Kidney capillary endothelial cell (primary cell): ENCODE data around the gene COL3A1.

Source experiments
- DNase-seq: peaks from one replicate; pipeline ENCODE4 v3.0.0-alpha.2; 2018; ENCODE audit warnings: low spot score

Gene COL3A1

GRCh38 chr2:188974164-188974563 is at the start of gene COL3A1:
TSS of gene COL3A1 (plus strand) at chr2:188974373. CDS start at chr2:188974490, 117 bp downstream.
- DNase-seq, result no peak

GRCh38 chr2:188928643-188929042 is 45.5 kb upstream of the COL3A1 start:
- DNase-seq, result no peak

GRCh38 chr2:188931361-188931760 is 42.8 kb upstream of the COL3A1 start:
- DNase-seq, result no peak

- no peak for DNase-seq
These were observed 36.6 kb upstream of the COL3A1 start for GRCh38 chr2:188937228-188938220.

GRCh38 chr2:188940171-188940570 is 34.0 kb upstream of the COL3A1 start:
- DNase-seq, result no peak

GRCh38 chr2:188944442-188944841 is 29.7 kb upstream of the COL3A1 start:
- no peak for DNase-seq

- no peak for DNase-seq
These were observed 24.9 kb upstream of the COL3A1 start for GRCh38 chr2:188949046-188949818.

- no peak for DNase-seq
These were observed 21.3 kb upstream of the COL3A1 start for GRCh38 chr2:188952901-188953300.

- DNase-seq, result no peak
These were observed 17.9 kb upstream of the COL3A1 start for GRCh38 chr2:188956290-188956689.

GRCh38 chr2:188956961-188957360 is 17.2 kb upstream of the COL3A1 start:
- DNase-seq, result no peak

- no peak for DNase-seq
These were observed 16.5 kb upstream of the COL3A1 start for GRCh38 chr2:188957646-188958045.

- DNase-seq, result no peak
These were observed 10.4 kb upstream of the COL3A1 start for GRCh38 chr2:188963741-188964140.

GRCh38 chr2:188964976-188965546 is 9.1 kb upstream of the COL3A1 start:
- DNase-seq, result no peak

GRCh38 chr2:188965563-188965962 is 8.6 kb upstream of the COL3A1 start:
- no peak for DNase-seq

GRCh38 chr2:188966079-188966571 is 8.0 kb upstream of the COL3A1 start:
- DNase-seq, result no peak

GRCh38 chr2:188966728-188967440 is 7.3 kb upstream of the COL3A1 start:
- DNase-seq, result no peak

- no peak for DNase-seq
These were observed 4.9 kb upstream of the COL3A1 start for GRCh38 chr2:188969236-188969635.

GRCh38 chr2:188969651-188970050 is 4.5 kb upstream of the COL3A1 start:
- DNase-seq, result no peak

- DNase-seq, result no peak
These were observed 4.0 kb upstream of the COL3A1 start for GRCh38 chr2:188970211-188970610.

GRCh38 chr2:188971432-188971861 is 2.7 kb upstream of the COL3A1 start:
- DNase-seq, result no peak

GRCh38 chr2:188973641-188974040 is 532 bp upstream of the COL3A1 start:
- DNase-seq, result no peak
